Keratinocyte (primary cell): ENCODE measurements around the gene FSTL3. TPM values are rescaled to one million over a fixed set of nuclear protein-coding genes. Genes with fewer than 3 reads are reported as not detected.
"Not testable (repeated sequence)": the region's sequence is repeated elsewhere in the genome, so short reads cannot be mapped to it uniquely, and the experiment has no call there.

ENCODE experiments used
- DNase-seq: peaks from one replicate; pipeline ENCODE4 v3.0.0-alpha.2; 2011; ENCODE audit warnings: low read depth, missing footprints, low spot score
- FAIRE-seq: peaks from 2 replicates; lab custom pipeline; 2011; peaks lifted over from hg19 to GRCh38; lab: Jason Lieb, UNC
- H2AFZ ChIP-seq: 2 replicates; pipeline ENCODE4 v1.6.0; 2012; ENCODE audit warnings: low read length, control low read depth, inconsistent platforms; ENCODE audit not compliant: control insufficient read depth
- H3K27ac ChIP-seq: 2 replicates; pipeline ENCODE4 v1.5.1; 2011; ENCODE audit warnings: low read length; ENCODE audit not compliant: control insufficient read depth, insufficient read depth
- H3K27me3 ChIP-seq: 3 replicates; pipeline ENCODE4 v1.6.0; 2011; ENCODE audit warnings: low read length; ENCODE audit not compliant: control insufficient read depth, insufficient read depth; ENCODE audit errors: extremely low read depth
- H3K36me3 ChIP-seq, 2 experiments: 2 replicates in 1 of 2; 3 replicates in 1 of 2; pipeline ENCODE4 v1.5.1; 2011; ENCODE audit warnings: low read length in 2 of 2, mild to moderate bottlenecking in 1 of 2; ENCODE audit not compliant: control insufficient read depth in 2 of 2, insufficient read depth in 2 of 2; ENCODE audit errors: extremely low read depth in 1 of 2
- H3K4me1 ChIP-seq: 3 replicates; pipeline ENCODE4 v1.5.1; 2011; ENCODE audit warnings: low read length; ENCODE audit not compliant: control insufficient read depth, insufficient read depth; ENCODE audit errors: extremely low read depth
- H3K4me2 ChIP-seq: 3 replicates; pipeline ENCODE4 v1.6.0; 2011; ENCODE audit warnings: low read depth, low read length; ENCODE audit not compliant: control insufficient read depth, insufficient read depth; ENCODE audit errors: extremely low read depth
- H3K4me3 ChIP-seq, 3 experiments: fragments of 200-600 bp in 1 of 3; sonication (generic) in 1 of 3; 2 replicates in 2 of 3; 3 replicates in 1 of 3; pipeline ENCODE4 v1.5.1; 2011 to 2016; ENCODE audit warnings: low read length in 3 of 3, mild to moderate bottlenecking in 3 of 3, control low read depth in 2 of 3, inconsistent platforms in 1 of 3, low read depth in 1 of 3, mixed read lengths in 1 of 3, mixed run types in 1 of 3, moderate library complexity in 1 of 3; ENCODE audit not compliant: control insufficient read depth in 2 of 3, insufficient read depth in 2 of 3; ENCODE audit errors: extremely low read depth in 1 of 3
- H3K79me2 ChIP-seq: 2 replicates; pipeline ENCODE4 v1.6.0; 2012; ENCODE audit warnings: low read length; ENCODE audit not compliant: control insufficient read depth, insufficient read depth
- H3K9ac ChIP-seq: 3 replicates; pipeline ENCODE4 v1.6.0; 2011; ENCODE audit warnings: low read length; ENCODE audit not compliant: control insufficient read depth, insufficient read depth; ENCODE audit errors: extremely low read depth
- H3K9me1 ChIP-seq: 3 replicates; pipeline ENCODE4 v1.6.0; 2011; ENCODE audit warnings: low read length; ENCODE audit not compliant: control insufficient read depth, insufficient read depth; ENCODE audit errors: extremely low read depth
- H3K9me3 ChIP-seq: 2 replicates; pipeline ENCODE4 v1.5.1; 2012; ENCODE audit warnings: low read depth, low read length; ENCODE audit not compliant: control insufficient read depth
- H4K20me1 ChIP-seq: 3 replicates; pipeline ENCODE4 v1.6.0; 2011; ENCODE audit warnings: low read length; ENCODE audit not compliant: control insufficient read depth, insufficient read depth; ENCODE audit errors: extremely low read depth
- EZH2 ChIP-seq: IDR thresholded peaks from one replicate; pipeline ENCODE4 v1.6.1; 2012; ENCODE audit warnings: inconsistent platforms, mild to moderate bottlenecking, low read length, moderate library complexity
- dilution Hi-C: fragments of 300-500 bp; cut with MboI; formaldehyde crosslinking; loops from one replicate; pipeline ENCODE4 v1.7.0; 2020; ENCODE audit warnings: low sequenced_read_pairs; ENCODE audit not compliant: extremely low pct_ligation_motif_present
- polyA plus RNA-seq, 5 experiments: library from polyadenylated mRNA; depleted of rRNA in 3 of 5; stranded (reverse) in 3 of 5; stranded (forward) in 1 of 5; unstranded in 1 of 5; fragments of >200 nt; gene quantifications; 1 replicate in 1 of 5; 2 replicates in 3 of 5; 3 replicates in 1 of 5; pipeline versions ENCODE4 v1.2.1 to v1.2.3, GENCODE V29; 2011 to 2012; ENCODE audit warnings: missing spikeins in 2 of 5, low read depth in 1 of 5, low replicate concordance in 1 of 5
- TF ChIP-seq, protein P1 (sequence below), 3 experiments: IDR thresholded peaks in 1 of 3; conservative IDR thresholded peaks in 1 of 3; optimal IDR thresholded peaks in 1 of 3; 2 replicates in 2 of 3; 3 replicates in 1 of 3; pipeline versions ENCODE3 to v1.5.1; 2011; ENCODE audit warnings: low read length in 3 of 3, mild to moderate bottlenecking in 3 of 3, moderate library complexity in 2 of 3, control low read depth in 1 of 3, inconsistent platforms in 1 of 3; ENCODE audit not compliant: insufficient read depth in 2 of 3; ENCODE audit errors: extremely low read depth in 1 of 3

FSTL3 gene
- polyA plus RNA-seq, 1 donor (not counting 4 experiments of a cell fraction or from before 2014, with no cell fraction given), result 54.4 TPM

DNA sequence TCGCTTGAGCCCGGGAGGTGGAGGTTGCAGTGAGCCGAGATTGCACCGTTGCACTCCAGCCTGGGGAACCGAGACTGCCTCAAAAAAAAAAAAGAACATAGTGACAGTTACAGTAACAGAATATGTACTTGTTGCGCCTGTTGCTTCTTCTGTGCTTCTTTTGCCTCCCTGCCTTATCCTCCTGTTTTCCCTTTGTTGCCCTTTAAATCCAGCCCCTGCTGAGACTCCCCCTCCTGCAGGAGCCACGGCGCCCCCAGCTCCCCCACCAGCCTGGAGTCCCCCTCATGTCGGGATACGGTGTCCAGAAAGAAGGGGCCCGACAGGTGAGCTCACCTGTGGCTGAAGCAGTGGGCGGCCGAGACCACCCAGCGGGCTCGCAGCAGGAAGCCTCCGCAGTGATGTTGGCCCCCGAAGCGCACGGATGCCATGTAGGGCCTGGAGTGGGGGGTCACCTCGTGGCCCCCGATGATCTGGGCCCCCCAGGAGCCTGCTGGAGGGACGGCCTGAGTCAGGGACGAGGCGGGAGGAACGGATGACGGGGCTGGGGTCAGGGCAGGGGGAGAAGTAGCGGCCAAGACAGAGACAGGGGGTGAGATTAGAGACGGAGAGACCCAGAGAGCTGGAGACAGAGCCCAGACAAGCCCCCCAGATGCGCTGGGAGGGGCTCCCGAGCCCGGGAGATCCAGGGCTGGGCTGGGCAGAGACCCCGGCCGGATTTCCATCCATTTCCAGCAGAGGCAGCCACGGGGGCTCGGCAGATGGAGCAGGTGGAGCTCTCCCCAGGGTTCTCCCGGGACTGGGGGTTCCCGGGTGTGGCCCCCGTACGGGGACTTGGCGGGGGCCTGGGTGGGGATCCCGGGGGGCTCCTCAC, 18.5 kb downstream of the FSTL3 start:
- TF ChIP-seq EZH2, result no peak
- TF ChIP-seq, protein P1, sequence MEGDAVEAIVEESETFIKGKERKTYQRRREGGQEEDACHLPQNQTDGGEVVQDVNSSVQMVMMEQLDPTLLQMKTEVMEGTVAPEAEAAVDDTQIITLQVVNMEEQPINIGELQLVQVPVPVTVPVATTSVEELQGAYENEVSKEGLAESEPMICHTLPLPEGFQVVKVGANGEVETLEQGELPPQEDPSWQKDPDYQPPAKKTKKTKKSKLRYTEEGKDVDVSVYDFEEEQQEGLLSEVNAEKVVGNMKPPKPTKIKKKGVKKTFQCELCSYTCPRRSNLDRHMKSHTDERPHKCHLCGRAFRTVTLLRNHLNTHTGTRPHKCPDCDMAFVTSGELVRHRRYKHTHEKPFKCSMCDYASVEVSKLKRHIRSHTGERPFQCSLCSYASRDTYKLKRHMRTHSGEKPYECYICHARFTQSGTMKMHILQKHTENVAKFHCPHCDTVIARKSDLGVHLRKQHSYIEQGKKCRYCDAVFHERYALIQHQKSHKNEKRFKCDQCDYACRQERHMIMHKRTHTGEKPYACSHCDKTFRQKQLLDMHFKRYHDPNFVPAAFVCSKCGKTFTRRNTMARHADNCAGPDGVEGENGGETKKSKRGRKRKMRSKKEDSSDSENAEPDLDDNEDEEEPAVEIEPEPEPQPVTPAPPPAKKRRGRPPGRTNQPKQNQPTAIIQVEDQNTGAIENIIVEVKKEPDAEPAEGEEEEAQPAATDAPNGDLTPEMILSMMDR (optimal IDR thresholded peaks at IDR 0.05 in 1 of 3, IDR thresholded peaks at IDR 0.05 in 1 of 3, conservative IDR thresholded peaks at IDR 0.05 in 1 of 3; ENCODE audit: extremely low read depth in 1 of 3, insufficient read depth in 2 of 3, low read length in 3 of 3), result no peak
- no peak for FAIRE-seq
- no peak overlapping the region for H3K4me3 ChIP-seq
- no peak overlapping the region for H3K9ac ChIP-seq
- no peak overlapping the region for H3K27ac ChIP-seq
- no peak overlapping the region for H3K4me2 ChIP-seq
- H4K20me1 ChIP-seq, result no peaks in the 10 kb centered on the region
- dilution Hi-C loops, result no loop called here
- no peaks in the 10 kb centered on the region for H3K9me3 ChIP-seq
- no peak for DNase-seq
- peaks cover 4% of the 10 kb centered on the region for H3K27me3 ChIP-seq
- H3K36me3 ChIP-seq, result no peaks in the 10 kb centered on the region
- H3K4me1 ChIP-seq, result no peaks in the 10 kb centered on the region
- H2AFZ ChIP-seq, result no peak overlapping the region
- no peaks in the 10 kb centered on the region for H3K9me1 ChIP-seq
- H3K79me2 ChIP-seq, result no peaks in the 10 kb centered on the region

DNA sequence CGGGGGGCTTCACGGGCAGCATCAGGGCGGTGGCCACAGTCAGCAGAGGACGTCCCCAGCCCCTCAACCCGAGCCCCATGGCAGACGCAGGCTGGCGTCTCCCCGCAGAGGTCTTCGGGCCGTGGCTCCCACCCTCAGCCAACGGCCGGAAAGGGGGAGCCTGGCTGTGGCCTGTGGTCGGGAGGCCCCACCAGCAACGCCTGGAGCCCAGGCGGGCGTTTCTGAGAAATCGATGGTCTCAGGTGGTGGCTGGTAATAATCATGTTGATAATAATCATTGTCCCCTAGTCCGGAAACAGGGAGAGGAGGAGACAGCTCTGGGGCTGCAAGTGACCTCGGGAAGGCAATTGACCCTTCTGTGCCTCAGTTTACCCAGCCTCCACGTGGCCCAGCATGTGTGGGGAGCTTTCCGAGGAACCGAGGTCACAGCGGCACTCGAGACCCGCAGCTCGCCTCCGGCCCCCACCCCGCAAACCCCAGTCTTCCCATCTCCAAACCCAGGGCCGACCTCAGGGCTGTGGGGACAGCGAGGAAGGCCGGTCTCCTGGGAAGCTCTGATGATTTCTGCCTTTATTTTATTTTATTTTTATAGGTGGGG, 19.3 kb downstream of the FSTL3 start, which contains the start of gene PRSS57:
PRSS57 (minus strand) TSS at position 101 of the 598 bp plus-strand sequence; CDS start at position 79, 22 bp downstream.
- DNase-seq, result no peak
- Histone ChIP-seq H3K79me2 (no peaks in the 10 kb centered on the region), H3K4me2 (no peak within 1 kb of the TSS), H2AFZ (no peak within 1 kb of the TSS), H3K9ac (no peak within 1 kb of the TSS), H3K9me3 (no peaks in the 10 kb centered on the region), H3K27me3 (peaks cover 4% of the 10 kb centered on the region), H3K4me3 (no peak within 1 kb of the TSS), H4K20me1 (no peaks in the 10 kb centered on the region), H3K4me1 (no peaks in the 10 kb centered on the region), H3K27ac (no peak within 1 kb of the TSS), H3K36me3 (no peaks in the 10 kb centered on the region), H3K9me1 (no peaks in the 10 kb centered on the region)
- FAIRE-seq, result no peak
- no peak for TF ChIP-seq EZH2
- TF ChIP-seq, protein P1 (optimal IDR thresholded peaks at IDR 0.05 in 1 of 3, IDR thresholded peaks at IDR 0.05 in 1 of 3, conservative IDR thresholded peaks at IDR 0.05 in 1 of 3; ENCODE audit: extremely low read depth in 1 of 3, insufficient read depth in 2 of 3, low read length in 3 of 3), result no peak
- dilution Hi-C loops, result no loop called here

DNA sequence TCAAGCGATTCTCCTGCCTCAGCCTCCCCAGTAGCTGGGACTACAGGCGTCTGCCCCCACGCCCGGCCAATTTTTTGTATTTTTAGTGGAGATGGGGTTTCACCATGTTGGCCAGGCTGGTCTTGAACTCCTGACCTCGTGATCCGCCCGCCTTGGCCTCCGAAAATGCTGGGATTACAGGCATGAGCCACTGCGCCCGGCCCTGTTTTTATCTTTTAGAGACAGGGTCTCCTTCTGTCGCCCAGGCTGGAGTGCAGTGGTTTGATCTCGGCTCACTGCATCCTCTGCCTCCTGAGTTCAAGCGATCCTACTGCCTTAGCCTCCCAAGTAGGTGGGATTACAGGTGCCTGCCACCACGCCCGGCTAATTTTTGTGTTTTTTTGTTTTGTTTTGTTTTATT, 22.3 kb downstream of the FSTL3 start:
- H2AFZ ChIP-seq, H3K4me2 ChIP-seq, H3K79me2 ChIP-seq, H4K20me1 ChIP-seq, H3K4me3 ChIP-seq, dilution Hi-C loops, H3K9me1 ChIP-seq, H3K27me3 ChIP-seq, H3K4me1 ChIP-seq, H3K9me3 ChIP-seq, DNase-seq, H3K27ac ChIP-seq, H3K9ac ChIP-seq, H3K36me3 ChIP-seq, FAIRE-seq: not testable (repeated sequence)
